Stimulated activated naive CD8-positive, alpha-beta T cell treated with anti-CD3 and anti-CD28 coated beads, Interleukin-15, Interleukin-2, amounts not matched to agents 100 U/mL and 50 U/mL, for 24 hours (primary cell): ENCODE results near the gene RGS12.

Experiments used
- ATAC-seq: fragments of 150-1000 bp; cut with Tn5 transposase; one replicate; pipeline ENCODE4 v1.10.0; 2021
- DNase-seq: peaks from one replicate; pipeline ENCODE4 v3.0.0; 2021

RGS12 gene

GRCh38 chr4:3276986-3277385, 15.8 kb upstream of the RGS12 start:
- ATAC-seq = no peak
- DNase-seq = no peak

- no peak for DNase-seq
- ATAC-seq = no peak
These were observed 12.4 kb upstream of the RGS12 start for GRCh38 chr4:3280466-3280865.

GRCh38 chr4:3283483-3283882, 9.3 kb upstream of the RGS12 start:
- ATAC-seq = no peak
- DNase-seq = no peak

GRCh38 chr4:3283916-3284315, 8.9 kb upstream of the RGS12 start:
- DNase-seq (no peak), ATAC-seq (no peak)

- ATAC-seq (no peak), DNase-seq (no peak)
These were observed 7.9 kb upstream of the RGS12 start for GRCh38 chr4:3284734-3285557.

- ATAC-seq = peak; percentile 37
- DNase-seq = no peak
These were observed 7.1 kb upstream of the RGS12 start for GRCh38 chr4:3285558-3286334.

- DNase-seq = no peak
- ATAC-seq = no peak
These were observed 6.3 kb upstream of the RGS12 start for GRCh38 chr4:3286335-3287175.

GRCh38 chr4:3287271-3287971, 5.4 kb upstream of the RGS12 start:
- DNase-seq (no peak), ATAC-seq (no peak)

GRCh38 chr4:3287972-3288570, 4.8 kb upstream of the RGS12 start:
- DNase-seq (no peak), ATAC-seq (no peak)

GRCh38 chr4:3288571-3289094, 4.2 kb upstream of the RGS12 start:
- ATAC-seq = no peak
- no peak for DNase-seq

- DNase-seq = no peak
- no peak for ATAC-seq
These were observed 2.3 kb upstream of the RGS12 start for GRCh38 chr4:3290476-3290875.

- no peak for ATAC-seq
- DNase-seq = no peak
These were observed 1.9 kb upstream of the RGS12 start for GRCh38 chr4:3290889-3291321.

- ATAC-seq (no peak), DNase-seq (no peak)
These were observed 1.3 kb upstream of the RGS12 start for GRCh38 chr4:3291411-3291968.

- ATAC-seq = peak; percentile 8
- peak; percentile 35 for DNase-seq
These were observed 751 bp upstream of the RGS12 start for GRCh38 chr4:3291969-3292570.

GRCh38 chr4:3293401-3294391, 875 bp downstream of the RGS12 start:
- ATAC-seq (peak; percentile 2), DNase-seq (no peak)

GRCh38 chr4:3294401-3295241, 1.8 kb downstream of the RGS12 start:
- ATAC-seq = no peak
- no peak for DNase-seq

- ATAC-seq = no peak
- DNase-seq = no peak
These were observed 3.2 kb downstream of the RGS12 start for GRCh38 chr4:3295837-3296624.
